Activated CD4-positive, alpha-beta T cell treated with anti-CD3 and anti-CD28 coated beads, Interleukin-2, amount 10 ng/mL, durations not matched to agents 24 days and 14 days (primary cell): ENCODE measurements around the gene SLC9A1. TPM values are rescaled to one million over a fixed set of nuclear protein-coding genes. Genes with fewer than 3 reads are reported as not detected.
A peak's percentile ranks its signal among the peaks of the same experiment; 100 is the strongest.

Experiments
- DNase-seq: peaks from one replicate; pipeline ENCODE4 v3.0.0; 2022
- H3K27ac Mint-ChIP-seq: one replicate; pipeline ENCODE4 v1.8.0; 2022; ENCODE audit warnings: mild to moderate bottlenecking, mixed read lengths
- H3K27me3 Mint-ChIP-seq: one replicate; pipeline ENCODE4 v1.8.0; 2022; ENCODE audit warnings: mixed read lengths
- H3K36me3 Mint-ChIP-seq: one replicate; pipeline ENCODE4 v1.8.0; 2022; ENCODE audit warnings: low read depth, mild to moderate bottlenecking, mixed read lengths
- H3K4me1 Mint-ChIP-seq: one replicate; pipeline ENCODE4 v1.8.0; 2021; ENCODE audit warnings: mixed read lengths
- H3K4me3 Mint-ChIP-seq: one replicate; pipeline ENCODE4 v1.8.0; 2022; ENCODE audit warnings: mild to moderate bottlenecking, moderate library complexity, mixed read lengths
- H3K9me3 Mint-ChIP-seq: one replicate; pipeline ENCODE4 v1.8.0; 2021; ENCODE audit warnings: mixed read lengths
- intact Hi-C: fragments of 100-400 bp; cut with micrococcal nuclease; formaldehyde crosslinking; loops from one replicate; pipeline ENCODE4 v1.15.1; 2023
- total RNA-seq: library from RNA; stranded (reverse); gene quantifications from 2 replicates; pipeline ENCODE4 v1.2.3, GENCODE V29; 2022

The SLC9A1 gene
- total RNA-seq, 1 donor from 2014 or later = 27.1 TPM

GRCh38 chr1:27116232-27116631, 38.7 kb downstream of the SLC9A1 start:
- Mint-ChIP-seq H3K4me1 (peaks cover 32% of the 10 kb centered on the region), H3K27ac (no peak overlapping the region), H3K27me3 (no peaks in the 10 kb centered on the region), H3K36me3 (peaks cover 14% of the 10 kb centered on the region), H3K9me3 (no peaks in the 10 kb centered on the region), H3K4me3 (no peak overlapping the region)
- no peak for DNase-seq
- intact Hi-C loops = no loop called here

GRCh38 chr1:27114546-27114945, 40.4 kb downstream of the SLC9A1 start:
- no peak overlapping the region for H3K4me3 Mint-ChIP-seq
- intact Hi-C loops = no loop called here
- H3K36me3 Mint-ChIP-seq = peaks cover 14% of the 10 kb centered on the region
- H3K9me3 Mint-ChIP-seq = no peaks in the 10 kb centered on the region
- peak overlapping the region; percentile 39 for H3K27ac Mint-ChIP-seq
- H3K27me3 Mint-ChIP-seq = no peaks in the 10 kb centered on the region
- DNase-seq = no peak
- H3K4me1 Mint-ChIP-seq = peaks cover 31% of the 10 kb centered on the region

- H3K36me3 Mint-ChIP-seq = peaks cover 14% of the 10 kb centered on the region
- H3K27ac Mint-ChIP-seq = peak overlapping the region; percentile 74
- intact Hi-C loops = no loop called here
- no peak for DNase-seq
- peak overlapping the region; percentile 42 for H3K4me3 Mint-ChIP-seq
- peaks cover 34% of the 10 kb centered on the region for H3K4me1 Mint-ChIP-seq
- H3K9me3 Mint-ChIP-seq = no peaks in the 10 kb centered on the region
- H3K27me3 Mint-ChIP-seq = no peaks in the 10 kb centered on the region
Measured at GRCh38 chr1:27113861-27114260, 41.1 kb downstream of the SLC9A1 start.

GRCh38 chr1:27111626-27112573, 43.0 kb downstream of the SLC9A1 start:
- peak overlapping the region; percentile 59 for H3K4me3 Mint-ChIP-seq
- H3K27ac Mint-ChIP-seq = peak overlapping the region; percentile 87
- H3K27me3 Mint-ChIP-seq = no peaks in the 10 kb centered on the region
- DNase-seq = peak; percentile 90
- peaks cover 18% of the 10 kb centered on the region for H3K36me3 Mint-ChIP-seq
- peaks cover 38% of the 10 kb centered on the region for H3K4me1 Mint-ChIP-seq
- intact Hi-C loops = loop anchor here (1.0 kb wide), 1 partner anchor 43 kb away; the partner anchor contains the start of gene SLC9A1
- H3K9me3 Mint-ChIP-seq = no peaks in the 10 kb centered on the region

GRCh38 chr1:27109103-27109822, 45.7 kb downstream of the SLC9A1 start:
- H3K27ac Mint-ChIP-seq = no peak overlapping the region
- no peak overlapping the region for H3K4me3 Mint-ChIP-seq
- intact Hi-C loops = no loop called here
- H3K4me1 Mint-ChIP-seq = peaks cover 34% of the 10 kb centered on the region
- no peaks in the 10 kb centered on the region for H3K27me3 Mint-ChIP-seq
- peak; percentile 76 for DNase-seq
- peaks cover 23% of the 10 kb centered on the region for H3K36me3 Mint-ChIP-seq
- H3K9me3 Mint-ChIP-seq = no peaks in the 10 kb centered on the region

GRCh38 chr1:27108588-27108987, 46.3 kb downstream of the SLC9A1 start:
- no peaks in the 10 kb centered on the region for H3K27me3 Mint-ChIP-seq
- peaks cover 19% of the 10 kb centered on the region for H3K36me3 Mint-ChIP-seq
- no peak overlapping the region for H3K4me3 Mint-ChIP-seq
- no peaks in the 10 kb centered on the region for H3K9me3 Mint-ChIP-seq
- no peak for DNase-seq
- no peak overlapping the region for H3K27ac Mint-ChIP-seq
- peaks cover 28% of the 10 kb centered on the region for H3K4me1 Mint-ChIP-seq
- intact Hi-C loops = no loop called here

GRCh38 chr1:27106561-27107323, 48.2 kb downstream of the SLC9A1 start:
- Mint-ChIP-seq H3K4me3 (no peak overlapping the region), H3K36me3 (peaks cover 14% of the 10 kb centered on the region), H3K4me1 (peaks cover 15% of the 10 kb centered on the region), H3K9me3 (no peaks in the 10 kb centered on the region), H3K27me3 (no peaks in the 10 kb centered on the region), H3K27ac (peak overlapping the region; percentile 54)
- DNase-seq = no peak
- intact Hi-C loops = no loop called here

GRCh38 chr1:27105018-27105417, 49.9 kb downstream of the SLC9A1 start:
- H3K27ac Mint-ChIP-seq = no peak overlapping the region
- no peaks in the 10 kb centered on the region for H3K27me3 Mint-ChIP-seq
- H3K4me3 Mint-ChIP-seq = no peak overlapping the region
- H3K9me3 Mint-ChIP-seq = no peaks in the 10 kb centered on the region
- intact Hi-C loops = no loop called here
- H3K4me1 Mint-ChIP-seq = peaks cover 14% of the 10 kb centered on the region
- DNase-seq = no peak
- H3K36me3 Mint-ChIP-seq = peaks cover 14% of the 10 kb centered on the region

- peaks cover 16% of the 10 kb centered on the region for H3K36me3 Mint-ChIP-seq
- no peak for DNase-seq
- intact Hi-C loops = loop anchor here (2.0 kb wide), 2 partner anchors 51 to 95 kb away; partner anchors contain the start of gene SLC9A1
- no peaks in the 10 kb centered on the region for H3K27me3 Mint-ChIP-seq
- no peaks in the 10 kb centered on the region for H3K9me3 Mint-ChIP-seq
- no peak overlapping the region for H3K27ac Mint-ChIP-seq
- H3K4me1 Mint-ChIP-seq = peaks cover 20% of the 10 kb centered on the region
- no peak overlapping the region for H3K4me3 Mint-ChIP-seq
Measured at GRCh38 chr1:27103498-27103897, 51.4 kb downstream of the SLC9A1 start.

- no peak overlapping the region for H3K4me3 Mint-ChIP-seq
- intact Hi-C loops = loop anchor here (1.0 to 2.0 kb wide), 3 partner anchors 52 to 181 kb away; partner anchors contain the start of gene SLC9A1
- H3K4me1 Mint-ChIP-seq = peaks cover 21% of the 10 kb centered on the region
- no peaks in the 10 kb centered on the region for H3K27me3 Mint-ChIP-seq
- H3K27ac Mint-ChIP-seq = peak overlapping the region; percentile 66
- H3K9me3 Mint-ChIP-seq = no peaks in the 10 kb centered on the region
- peaks cover 16% of the 10 kb centered on the region for H3K36me3 Mint-ChIP-seq
- peak; percentile 95 for DNase-seq
Measured at GRCh38 chr1:27102707-27103468, 52.0 kb downstream of the SLC9A1 start.

GRCh38 chr1:27102134-27102706, 52.7 kb downstream of the SLC9A1 start:
- Mint-ChIP-seq H3K4me1 (peaks cover 23% of the 10 kb centered on the region), H3K27ac (no peak overlapping the region), H3K36me3 (peaks cover 15% of the 10 kb centered on the region), H3K4me3 (no peak overlapping the region), H3K27me3 (no peaks in the 10 kb centered on the region), H3K9me3 (no peaks in the 10 kb centered on the region)
- intact Hi-C loops = loop anchor here (1.0 to 2.0 kb wide), 3 partner anchors 53 to 182 kb away; partner anchors contain the start of gene SLC9A1
- no peak for DNase-seq

GRCh38 chr1:27101696-27102095, 53.2 kb downstream of the SLC9A1 start:
- H3K9me3 Mint-ChIP-seq = no peaks in the 10 kb centered on the region
- DNase-seq = no peak
- H3K27ac Mint-ChIP-seq = no peak overlapping the region
- H3K4me1 Mint-ChIP-seq = peaks cover 18% of the 10 kb centered on the region
- no peak overlapping the region for H3K4me3 Mint-ChIP-seq
- H3K36me3 Mint-ChIP-seq = peaks cover 10% of the 10 kb centered on the region
- no peaks in the 10 kb centered on the region for H3K27me3 Mint-ChIP-seq
- intact Hi-C loops = loop anchor here (1.0 to 2.0 kb wide), 3 partner anchors 53 to 183 kb away; partner anchors contain the start of gene SLC9A1
